DMS79 treated with DMSO at 0.1 percent for 48 hours (cell line): ENCODE results near the gene IMPA2.
"Not testable (repeated sequence)": the region's sequence is repeated elsewhere in the genome, so short reads cannot be mapped to it uniquely, and the experiment has no call there.

ENCODE experiments used
- DNase-seq: peaks from one replicate; lab custom pipeline; 2025; lab: John Stamatoyannopoulos, UW

IMPA2 gene

GRCh38 chr18:12048827-12049175, 67.5 kb downstream of the IMPA2 start:
- DNase-seq, result no peak

DNA sequence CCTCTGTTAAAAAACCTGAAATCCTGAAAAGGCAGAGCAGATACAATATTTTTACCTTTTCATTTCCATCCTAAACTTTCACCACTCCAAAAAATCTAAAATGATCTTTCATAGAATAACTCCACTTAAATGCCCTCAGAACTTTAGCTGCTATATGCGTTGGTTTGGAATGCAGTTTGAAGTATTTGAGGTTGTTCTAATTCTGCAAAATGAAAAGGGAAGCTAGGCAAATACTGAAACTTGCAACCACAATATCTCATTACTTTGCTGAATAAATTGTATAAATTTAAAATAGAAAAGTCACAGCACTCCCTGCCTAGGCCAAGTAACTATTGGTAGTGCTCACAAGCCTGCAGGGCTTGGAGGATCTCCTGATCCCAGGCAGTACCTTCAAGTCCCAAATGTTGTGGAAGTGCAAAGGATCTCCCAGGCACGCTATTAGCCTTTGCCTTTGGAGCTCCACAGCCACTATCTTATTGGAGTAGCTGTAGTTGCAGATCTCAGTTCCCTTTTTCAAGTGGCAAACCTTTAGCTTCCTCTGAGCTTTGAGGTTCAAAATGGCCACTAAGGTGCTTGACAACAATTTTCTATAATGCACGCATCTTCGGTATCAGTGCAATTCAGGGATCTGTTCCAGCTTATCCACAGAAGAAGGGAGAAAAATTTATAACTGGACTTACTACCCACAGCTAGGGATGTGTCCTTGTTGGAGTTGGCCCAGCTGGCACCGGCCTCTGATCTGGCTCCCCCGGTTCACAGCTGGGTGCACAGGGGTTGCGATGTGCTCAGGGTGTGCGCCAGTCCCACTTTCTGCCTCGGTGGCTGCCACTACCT, 68.9 kb downstream of the IMPA2 start:
- DNase-seq, result no peak

DNA sequence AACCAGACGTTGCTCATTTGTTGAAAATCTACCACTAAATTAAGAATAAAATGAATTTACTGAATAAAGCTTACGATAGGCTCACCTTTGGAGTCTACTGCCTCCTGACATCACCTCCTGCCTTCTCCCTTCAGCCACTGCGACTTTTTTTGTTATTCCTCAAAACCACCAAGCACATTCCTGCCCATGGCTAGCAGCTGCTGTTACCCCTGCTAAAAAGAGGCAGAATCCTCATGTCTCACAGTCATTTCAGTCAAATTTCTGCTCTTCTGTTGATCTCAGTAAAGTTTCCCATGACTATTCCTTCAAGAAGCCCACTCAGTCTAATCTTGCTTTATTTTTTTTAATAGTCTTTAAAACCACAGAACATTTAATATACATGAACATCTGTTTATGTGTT, 71.6 kb downstream of the IMPA2 start:
- no peak for DNase-seq

DNA sequence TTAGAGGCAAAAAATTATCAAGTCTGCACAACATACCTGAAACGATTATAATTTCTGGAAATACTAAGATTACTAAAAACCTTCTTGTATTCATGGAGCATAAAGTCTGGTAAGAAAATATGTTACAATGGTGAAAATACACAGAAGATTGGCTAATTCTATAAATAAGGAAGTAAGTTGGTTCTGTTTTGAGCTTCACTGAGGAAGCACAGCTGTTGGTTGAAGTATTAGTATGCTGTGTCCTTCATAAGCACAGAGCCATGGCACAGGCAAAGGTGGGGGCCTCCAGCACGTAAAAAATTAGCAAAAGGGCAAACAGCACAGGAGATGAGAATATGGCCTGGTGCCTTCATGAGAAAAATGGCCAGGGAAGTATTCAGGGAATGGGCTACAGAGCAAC, 72.0 kb downstream of the IMPA2 start:
- DNase-seq, result no peak

DNA sequence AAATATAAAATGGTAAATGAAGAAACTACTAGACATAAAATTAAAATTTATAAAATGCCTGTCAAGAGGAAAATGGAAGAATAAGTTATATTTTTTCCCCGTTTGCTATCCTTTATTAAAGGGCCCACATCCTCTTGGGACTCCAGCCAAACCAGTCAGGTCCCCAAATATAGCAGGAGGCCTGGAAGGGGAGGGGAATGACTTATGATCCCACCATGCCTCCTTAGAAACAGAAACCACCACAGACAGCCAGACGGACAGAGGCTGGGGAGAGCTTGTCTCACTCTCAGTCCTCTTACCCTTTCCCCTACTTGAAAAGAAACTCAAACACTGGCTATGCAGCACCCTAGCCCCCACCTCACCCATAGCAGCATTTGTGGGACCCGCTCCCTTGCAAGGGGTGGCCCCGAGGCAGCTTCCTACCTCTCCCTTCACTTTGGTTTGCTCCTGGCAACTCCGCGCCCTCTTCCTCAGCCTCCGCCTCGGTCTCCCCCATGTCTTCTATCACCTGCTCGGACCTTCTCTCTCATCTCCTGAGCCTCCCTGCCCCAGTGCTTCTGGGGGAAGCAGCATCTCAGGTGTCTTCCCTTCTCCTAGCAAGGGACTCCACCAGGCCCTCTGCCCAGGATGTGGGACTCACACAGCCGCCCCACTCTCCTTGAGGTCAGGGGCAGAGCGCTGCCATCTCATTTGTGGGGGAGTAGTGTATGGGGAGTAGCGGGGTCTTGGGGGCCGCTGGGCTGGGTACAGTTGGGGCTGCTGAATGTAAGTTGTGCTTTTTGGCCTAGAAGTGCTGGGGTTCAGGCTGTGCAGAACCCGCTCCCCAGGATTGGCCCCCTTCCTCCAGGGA, 75.0 kb downstream of the IMPA2 start:
- DNase-seq, result no peak

DNA sequence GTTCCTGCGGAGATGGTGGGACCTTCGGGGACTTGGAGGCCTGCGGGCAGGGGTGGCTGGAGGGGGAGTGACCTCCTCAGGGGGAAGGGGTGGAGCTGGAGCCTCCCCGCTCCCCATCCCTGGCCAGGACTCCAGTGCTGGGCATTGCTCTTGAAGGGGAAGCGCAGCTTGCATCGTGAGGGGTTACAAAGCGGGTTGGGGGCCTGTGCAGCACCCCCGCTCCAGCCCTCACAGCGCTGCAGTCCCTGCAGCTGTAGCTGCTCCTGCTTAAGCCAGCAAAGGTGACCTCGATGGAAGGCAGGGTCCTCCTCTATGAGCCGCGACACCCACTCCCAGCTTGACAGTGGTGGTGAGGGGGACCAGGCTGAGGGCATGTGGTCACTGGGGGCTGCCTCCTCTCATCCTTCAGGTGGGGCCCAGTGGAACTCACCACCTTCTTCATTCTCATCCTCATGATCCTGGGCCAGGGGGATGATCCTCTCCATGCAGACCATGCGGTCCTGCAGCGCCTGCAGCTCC, 75.6 kb downstream of the IMPA2 start:
- DNase-seq, result no peak

- DNase-seq, result no peak
These were observed 76.2 kb downstream of the IMPA2 start for GRCh38 chr18:12057419-12058039.

- DNase-seq, result no peak
These were observed 78.3 kb downstream of the IMPA2 start for GRCh38 chr18:12059334-12060181.

DNA sequence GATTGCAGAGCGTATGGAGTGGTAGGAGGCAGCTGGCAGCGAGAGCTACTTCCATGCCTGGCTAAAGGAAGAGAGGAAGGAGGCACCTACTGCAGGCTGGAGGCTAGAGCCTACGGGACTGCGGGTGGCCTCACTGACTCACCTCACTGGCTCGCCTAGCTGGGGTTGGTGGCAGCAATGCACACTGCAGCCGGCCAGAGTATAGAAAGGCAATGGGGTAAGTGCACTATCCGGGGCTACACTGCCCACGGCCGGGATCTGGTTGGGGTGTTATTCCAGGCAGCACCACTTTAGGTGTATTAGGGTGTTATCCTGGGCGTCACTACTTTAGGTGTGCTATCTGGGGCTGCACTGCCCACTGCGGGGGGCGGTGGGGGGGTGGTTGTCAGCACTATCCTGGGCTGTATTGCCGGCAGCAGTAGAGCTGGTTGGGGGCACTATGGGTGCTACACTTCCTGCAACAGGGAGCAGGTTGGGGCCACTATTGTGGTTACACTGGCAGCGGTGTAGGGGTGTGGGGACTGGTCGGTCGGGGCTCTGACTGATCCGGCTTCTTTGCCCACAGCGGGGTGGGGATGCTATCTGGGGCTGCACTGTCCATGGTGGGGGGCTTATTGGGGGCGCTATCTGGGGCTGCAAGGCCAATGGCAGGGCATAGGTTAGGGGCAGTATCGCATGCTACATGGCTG, 79.0 kb downstream of the IMPA2 start:
- DNase-seq, result no peak

- no peak for DNase-seq
These were observed 80.4 kb downstream of the IMPA2 start for GRCh38 chr18:12061685-12062084.

DNA sequence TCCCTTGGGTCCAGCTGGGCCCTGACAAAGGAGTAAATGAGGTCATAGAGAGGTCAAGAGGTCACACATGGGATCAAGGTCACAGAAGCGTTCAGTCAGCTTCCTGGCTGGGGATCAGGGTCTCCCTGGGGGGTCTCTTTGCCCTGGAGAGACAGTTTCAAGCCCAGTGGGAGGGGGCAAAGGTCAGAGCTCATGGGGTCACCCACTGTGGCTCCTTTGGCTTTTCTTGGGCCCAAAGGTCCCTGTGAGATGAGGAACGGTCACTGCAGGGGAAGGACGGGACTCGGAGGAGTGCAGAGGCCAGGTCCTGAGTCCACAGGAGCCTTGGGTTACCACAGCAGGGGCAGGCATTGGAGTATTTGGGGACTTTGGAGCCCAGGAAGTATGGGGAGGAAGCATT, 81.7 kb downstream of the IMPA2 start:
- no peak for DNase-seq

DNA sequence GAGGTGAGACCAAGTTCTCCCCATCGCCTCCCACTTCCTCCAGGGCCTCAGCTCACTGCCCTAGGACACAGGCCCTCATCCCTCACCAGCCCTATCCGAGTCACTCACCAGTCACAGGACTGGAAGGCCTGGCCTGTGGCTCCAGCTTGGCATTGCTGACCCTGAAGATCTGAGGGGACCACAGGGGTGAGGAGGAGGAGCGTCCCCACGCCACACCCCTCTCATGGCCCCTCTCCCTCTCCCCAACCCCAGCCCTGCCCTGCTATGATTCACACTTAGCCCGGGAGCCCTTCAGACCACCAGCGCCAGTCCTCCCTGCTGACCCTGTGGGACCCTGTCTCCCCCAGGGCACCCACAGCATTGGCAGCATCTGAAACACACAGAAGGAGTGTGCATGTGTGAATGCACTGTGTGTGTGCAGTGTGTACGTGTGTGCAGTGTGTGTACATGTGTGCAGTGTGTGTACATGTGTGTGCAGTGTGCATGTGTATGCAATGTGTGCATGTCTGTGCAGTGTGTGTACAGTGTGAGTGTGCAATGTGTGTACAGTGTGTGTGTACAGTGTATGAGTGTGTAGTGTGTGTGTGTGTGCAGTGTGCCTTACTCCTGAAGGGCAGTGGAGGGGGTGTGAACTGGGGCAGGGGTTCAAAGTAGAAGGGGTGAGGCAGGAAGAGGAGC, 82.9 kb downstream of the IMPA2 start:
- no peak for DNase-seq

GRCh38 chr18:12065397-12065796, 84.1 kb downstream of the IMPA2 start:
- DNase-seq, result no peak

- no peak for DNase-seq
These were observed 85.7 kb downstream of the IMPA2 start for GRCh38 chr18:12066910-12067511.

DNA sequence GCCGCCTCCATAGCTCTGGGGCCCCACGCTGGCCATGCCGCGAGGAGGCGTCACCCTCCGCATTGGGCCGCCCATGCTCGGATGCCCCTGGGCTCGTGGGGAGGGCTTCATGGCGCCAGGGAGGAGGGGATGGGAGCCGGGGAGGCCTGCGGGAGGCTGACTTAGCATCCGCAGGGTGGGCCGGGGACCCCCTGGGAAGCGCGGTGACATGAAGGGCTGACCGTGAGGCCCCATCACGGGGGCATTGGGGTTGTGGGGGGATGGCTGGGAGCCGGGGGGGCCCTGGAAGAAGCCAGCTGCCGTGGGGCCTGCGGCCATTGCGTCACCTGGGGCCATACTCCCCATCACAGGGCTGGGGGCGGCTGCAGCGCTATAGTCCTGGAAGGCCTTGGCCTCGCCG, 86.4 kb downstream of the IMPA2 start:
- no peak for DNase-seq

GRCh38 chr18:12068316-12068949, 87.1 kb downstream of the IMPA2 start:
- not testable (repeated sequence) for DNase-seq

- DNase-seq, result no peak
These were observed 87.6 kb downstream of the IMPA2 start for GRCh38 chr18:12068950-12069320.

GRCh38 chr18:12071066-12071465, 89.8 kb downstream of the IMPA2 start:
- not testable (repeated sequence) for DNase-seq

GRCh38 chr18:12072996-12073395, 91.7 kb downstream of the IMPA2 start:
- DNase-seq, result no peak

- no peak for DNase-seq
These were observed 93.4 kb downstream of the IMPA2 start for GRCh38 chr18:12074736-12075135.
